ENCODE measurements around the gene NMNAT3.

The NMNAT3 gene

DNA sequence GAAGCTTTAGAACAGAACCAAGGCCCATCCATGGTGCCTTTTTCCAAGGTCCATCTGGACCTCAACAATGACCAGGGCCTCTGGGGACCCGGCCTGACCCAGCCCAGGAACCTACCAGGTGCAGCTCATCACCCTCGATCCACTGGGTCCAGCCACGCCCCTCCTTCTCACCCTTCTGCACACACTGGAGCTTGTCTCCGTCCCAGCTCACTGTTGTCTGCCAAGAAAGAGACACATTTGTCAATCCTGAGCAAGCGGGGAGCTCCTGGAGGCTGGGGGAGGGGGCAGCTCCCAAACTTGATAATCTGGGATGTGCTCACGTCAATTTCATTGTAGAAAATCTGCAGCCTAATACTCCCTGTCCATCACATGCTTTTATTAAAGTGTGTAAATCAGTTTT, 159.5 kb downstream of the NMNAT3 start:
- no peak for DNase-seq (ENCODE audit: low read depth)
- H3K4me3 ChIP-seq (ENCODE audit: control insufficient read depth, low read depth, low read length) = no peak overlapping the region
- TF ChIP-seq, protein P1, sequence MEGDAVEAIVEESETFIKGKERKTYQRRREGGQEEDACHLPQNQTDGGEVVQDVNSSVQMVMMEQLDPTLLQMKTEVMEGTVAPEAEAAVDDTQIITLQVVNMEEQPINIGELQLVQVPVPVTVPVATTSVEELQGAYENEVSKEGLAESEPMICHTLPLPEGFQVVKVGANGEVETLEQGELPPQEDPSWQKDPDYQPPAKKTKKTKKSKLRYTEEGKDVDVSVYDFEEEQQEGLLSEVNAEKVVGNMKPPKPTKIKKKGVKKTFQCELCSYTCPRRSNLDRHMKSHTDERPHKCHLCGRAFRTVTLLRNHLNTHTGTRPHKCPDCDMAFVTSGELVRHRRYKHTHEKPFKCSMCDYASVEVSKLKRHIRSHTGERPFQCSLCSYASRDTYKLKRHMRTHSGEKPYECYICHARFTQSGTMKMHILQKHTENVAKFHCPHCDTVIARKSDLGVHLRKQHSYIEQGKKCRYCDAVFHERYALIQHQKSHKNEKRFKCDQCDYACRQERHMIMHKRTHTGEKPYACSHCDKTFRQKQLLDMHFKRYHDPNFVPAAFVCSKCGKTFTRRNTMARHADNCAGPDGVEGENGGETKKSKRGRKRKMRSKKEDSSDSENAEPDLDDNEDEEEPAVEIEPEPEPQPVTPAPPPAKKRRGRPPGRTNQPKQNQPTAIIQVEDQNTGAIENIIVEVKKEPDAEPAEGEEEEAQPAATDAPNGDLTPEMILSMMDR (conservative IDR thresholded peaks at IDR 0.05; ENCODE audit: control insufficient read depth, insufficient read depth, low read depth, low read length) = no peak

DNA sequence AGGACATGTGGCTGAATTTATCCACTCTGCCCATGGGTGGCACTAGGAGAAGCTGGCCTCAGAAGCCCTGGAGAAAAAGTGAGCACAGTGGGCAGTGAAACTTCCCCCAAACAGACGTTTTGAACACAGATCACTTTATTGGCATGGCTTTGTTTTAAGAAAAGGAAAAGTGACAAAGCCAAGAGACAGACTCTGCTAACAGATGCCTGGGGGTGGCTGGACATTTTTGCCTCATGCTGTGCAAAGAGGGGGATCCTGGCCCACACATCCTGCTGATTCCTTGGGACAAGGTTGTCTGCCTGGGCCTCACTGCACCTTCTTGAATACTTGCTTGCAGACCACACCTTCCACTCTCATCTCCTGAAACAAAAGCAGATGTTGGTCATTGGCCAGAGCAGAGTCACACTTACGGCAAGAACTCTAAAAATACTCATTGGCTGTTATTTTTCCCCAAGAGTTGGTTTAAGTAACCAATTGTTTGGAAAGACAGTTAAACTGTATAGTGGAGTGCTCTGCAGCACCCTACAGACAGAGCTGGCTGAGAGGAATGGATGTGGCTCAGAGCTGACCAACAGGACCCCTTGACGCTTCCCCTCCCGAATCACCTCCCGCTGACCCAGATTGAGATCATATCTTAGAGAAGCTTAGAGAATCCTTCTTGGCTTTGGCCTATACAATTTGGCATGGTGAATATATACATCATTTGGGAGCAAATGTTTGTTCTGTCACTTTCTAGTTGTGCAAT, 160.3 kb downstream of the NMNAT3 start:
- H3K4me3 ChIP-seq (ENCODE audit: control insufficient read depth, low read depth, low read length) = no peak overlapping the region
- TF ChIP-seq, protein P1 (conservative IDR thresholded peaks at IDR 0.05; ENCODE audit: control insufficient read depth, insufficient read depth, low read depth, low read length) = no peak
- DNase-seq (ENCODE audit: low read depth) = no peak

DNA sequence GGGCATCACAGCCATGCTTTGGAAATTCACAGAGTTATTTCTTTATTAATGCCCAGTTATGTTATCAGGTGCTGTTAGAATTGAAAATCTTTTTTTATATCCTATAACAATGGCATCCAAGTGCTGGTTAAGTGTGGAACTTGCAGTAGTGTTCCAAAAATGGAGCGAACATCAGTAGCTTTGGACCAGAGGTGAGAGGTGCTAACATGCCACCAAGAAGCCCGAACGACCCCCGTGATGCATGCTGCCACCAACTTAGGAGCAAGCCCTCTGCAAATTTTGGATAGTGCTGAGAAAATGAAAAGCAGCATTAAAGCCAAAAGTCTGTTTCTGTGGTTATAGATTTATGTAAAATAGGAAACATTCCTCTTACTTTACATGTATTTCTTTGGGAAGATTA, 163.0 kb downstream of the NMNAT3 start:
- no peak for DNase-seq (ENCODE audit: low read depth)
- TF ChIP-seq, protein P1 (conservative IDR thresholded peaks at IDR 0.05; ENCODE audit: control insufficient read depth, insufficient read depth, low read depth, low read length) = no peak
- no peak overlapping the region for H3K4me3 ChIP-seq (ENCODE audit: control insufficient read depth, low read depth, low read length)
